Trophoblast cell (in vitro differentiated cells and primary cell): ENCODE measurements around the gene CCDC127.

Experiments used
- DNase-seq, 2 donors: peaks; one replicate each; pipeline ENCODE4 v3.0.0-alpha.2; 2016
- H2AFZ ChIP-seq: 2 replicates; pipeline ENCODE4 v1.6.1; 2013; ENCODE audit warnings: low read length, moderate library complexity, mild to moderate bottlenecking; ENCODE audit not compliant: insufficient read depth, poor library complexity
- H2AK5ac ChIP-seq: 2 replicates; pipeline ENCODE4 v1.6.1; 2013; ENCODE audit warnings: mild to moderate bottlenecking, low read length
- H2BK120ac ChIP-seq: 2 replicates; pipeline ENCODE4 v1.6.1; 2013; ENCODE audit warnings: low read length, mild to moderate bottlenecking, moderate library complexity; ENCODE audit not compliant: insufficient read depth, poor library complexity
- H2BK12ac ChIP-seq: 2 replicates; pipeline ENCODE4 v1.6.1; 2013; ENCODE audit warnings: mild to moderate bottlenecking, low read length, moderate library complexity
- H2BK5ac ChIP-seq: 2 replicates; pipeline ENCODE4 v1.6.1; 2013; ENCODE audit warnings: low read length, low read depth, moderate library complexity, mild to moderate bottlenecking; ENCODE audit not compliant: poor library complexity
- H3K14ac ChIP-seq: 2 replicates; pipeline ENCODE4 v1.6.1; 2013; ENCODE audit warnings: mild to moderate bottlenecking, low read length
- H3K18ac ChIP-seq: 2 replicates; pipeline ENCODE4 v1.6.1; 2013; ENCODE audit warnings: mild to moderate bottlenecking, low read length
- H3K23ac ChIP-seq: 2 replicates; pipeline ENCODE4 v1.6.1; 2013; ENCODE audit warnings: low read length
- H3K27ac ChIP-seq: 2 replicates; pipeline ENCODE4 v1.5.1; 2013; ENCODE audit warnings: low read depth, mild to moderate bottlenecking, inconsistent platforms, low read length, moderate library complexity
- H3K27me3 ChIP-seq: 2 replicates; pipeline ENCODE4 v1.6.1; 2013; ENCODE audit warnings: inconsistent platforms, mild to moderate bottlenecking, low read length, moderate library complexity; ENCODE audit not compliant: insufficient read depth
- H3K36me3 ChIP-seq, 2 experiments: 1 replicate in 1 of 2; 2 replicates in 1 of 2; pipeline ENCODE4 v1.6.1; 2013; ENCODE audit warnings: low read length in 2 of 2, mild to moderate bottlenecking in 2 of 2, moderate library complexity in 1 of 2; ENCODE audit not compliant: insufficient read depth in 2 of 2, control insufficient read depth in 1 of 2
- H3K4ac ChIP-seq: 2 replicates; pipeline ENCODE4 v1.6.1; 2013; ENCODE audit warnings: low read depth, mild to moderate bottlenecking, low read length, moderate library complexity
- H3K4me1 ChIP-seq, 2 experiments: 1 replicate in 1 of 2; 2 replicates in 1 of 2; pipeline ENCODE4 v1.6.1; 2013; ENCODE audit warnings: low read length in 2 of 2, mild to moderate bottlenecking in 2 of 2, moderate library complexity in 1 of 2; ENCODE audit not compliant: insufficient read depth in 2 of 2, control insufficient read depth in 1 of 2
- H3K4me2 ChIP-seq: 2 replicates; pipeline ENCODE4 v1.6.1; 2013; ENCODE audit warnings: inconsistent platforms, mild to moderate bottlenecking, low read length, moderate library complexity
- H3K4me3 ChIP-seq: 2 replicates; pipeline ENCODE4 v1.5.1; 2013; ENCODE audit warnings: mild to moderate bottlenecking, low read depth, low read length, inconsistent platforms
- H3K79me1 ChIP-seq: one replicate; pipeline ENCODE4 v1.6.1; 2013; ENCODE audit warnings: low read length
- H3K79me2 ChIP-seq: 2 replicates; pipeline ENCODE4 v1.6.1; 2013; ENCODE audit warnings: low read length, mild to moderate bottlenecking; ENCODE audit not compliant: control insufficient read depth, insufficient read depth, poor library complexity
- H3K9ac ChIP-seq: 2 replicates; pipeline ENCODE4 v1.6.1; 2013; ENCODE audit warnings: mild to moderate bottlenecking, low read length
- H3K9me3 ChIP-seq: 2 replicates; pipeline ENCODE4 v1.6.1; 2013; ENCODE audit warnings: low read depth, mild to moderate bottlenecking, control low read depth, inconsistent platforms, low read length; ENCODE audit not compliant: insufficient read depth
- H4K12ac ChIP-seq: 2 replicates; pipeline ENCODE4 v1.6.1; 2013; ENCODE audit warnings: low read depth, mild to moderate bottlenecking, low read length, moderate library complexity
- H4K8ac ChIP-seq: 2 replicates; pipeline ENCODE4 v1.6.1; 2013; ENCODE audit warnings: low read depth, mild to moderate bottlenecking, low read length, moderate library complexity
- H4K91ac ChIP-seq: one replicate; pipeline ENCODE4 v1.6.1; 2013; ENCODE audit warnings: low read depth, mild to moderate bottlenecking, low read length, moderate library complexity
- WGBS: extraction: QIAGEN DNeasy Blood & Tissue Kit; methylation state at CpG from one replicate; pipeline ENCODE4 v1.1.7; 2013; ENCODE audit warnings: missing lambda C conversion rate; ENCODE audit not compliant: insufficient read length, insufficient coverage; ENCODE audit errors: extremely low coverage; 5-methylcytosine and 5-hydroxymethylcytosine counted together

The CCDC127 gene

DNA sequence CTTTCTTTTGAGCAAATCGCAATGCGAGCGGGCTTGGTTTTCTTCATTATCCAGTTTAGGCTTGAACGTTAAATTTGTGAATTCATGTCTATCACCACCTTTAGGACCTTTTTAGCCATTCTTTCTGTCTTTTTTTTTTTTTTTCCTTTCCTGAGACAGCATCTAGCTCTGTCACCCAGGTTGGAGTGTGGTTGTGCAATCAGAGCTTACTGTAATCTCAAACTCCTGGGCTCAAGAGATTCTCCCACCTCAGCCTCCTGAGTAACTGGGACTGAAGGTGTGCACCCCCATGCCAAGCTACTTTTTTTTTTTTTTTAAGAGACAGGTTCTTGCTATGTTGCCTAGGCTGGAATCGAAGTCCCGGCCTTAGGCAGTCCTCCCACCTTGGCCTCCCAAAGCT, 65.9 kb downstream of the CCDC127 start:
- no CpG with 5 or more reads among the region's 6 CpGs for WGBS
- Histone ChIP-seq H3K18ac (no peak overlapping the region), H3K79me2 (no peaks in the 10 kb centered on the region), H2BK12ac (no peak overlapping the region), H3K4me3 (no peak overlapping the region), H3K23ac (no peak overlapping the region), H3K4me2 (no peak overlapping the region), H3K9ac (no peak overlapping the region), H2BK5ac (no peak overlapping the region), H4K12ac (no peak overlapping the region), H3K4ac (no peak overlapping the region), H3K14ac (no peak overlapping the region), H3K36me3 (peaks cover 41 to 47% of the 10 kb centered on the region in 2 experiments), H3K27ac (no peak overlapping the region), H3K4me1 (no peaks in the 10 kb centered on the region), H2AK5ac (no peak overlapping the region), H3K9me3 (peaks cover 3% of the 10 kb centered on the region), H2AFZ (no peak overlapping the region), H2BK120ac (no peak overlapping the region), H4K8ac (no peak overlapping the region), H4K91ac (no peak overlapping the region), H3K27me3 (no peaks in the 10 kb centered on the region), H3K79me1 (no peaks in the 10 kb centered on the region)
- no peak for DNase-seq

- Histone ChIP-seq H2BK5ac (no peak overlapping the region), H3K79me2 (no peaks in the 10 kb centered on the region), H2AFZ (no peak overlapping the region), H2BK120ac (no peak overlapping the region), H3K36me3 (peaks cover 41 to 48% of the 10 kb centered on the region in 2 experiments), H3K9ac (no peak overlapping the region), H2BK12ac (no peak overlapping the region), H3K27ac (no peak overlapping the region), H3K4me2 (no peak overlapping the region), H3K4ac (no peak overlapping the region), H3K79me1 (no peaks in the 10 kb centered on the region), H3K23ac (no peak overlapping the region), H3K27me3 (no peaks in the 10 kb centered on the region), H4K12ac (no peak overlapping the region), H2AK5ac (no peak overlapping the region), H4K91ac (no peak overlapping the region), H4K8ac (no peak overlapping the region), H3K18ac (no peak overlapping the region), H3K9me3 (peaks cover 12% of the 10 kb centered on the region), H3K4me3 (no peak overlapping the region), H3K14ac (no peak overlapping the region), H3K4me1 (no peaks in the 10 kb centered on the region)
- WGBS: no CpG with 5 or more reads among the region's 4 CpGs
- no peak for DNase-seq
Observed at GRCh38 chr5:150746-151145, 67.2 kb downstream of the CCDC127 start.

GRCh38 chr5:149745-150485, 68.0 kb downstream of the CCDC127 start:
- no peak overlapping the region for H4K91ac ChIP-seq
- H2AFZ ChIP-seq: no peak overlapping the region
- DNase-seq: no peak
- peaks cover 41 to 49% of the 10 kb centered on the region in 2 experiments for H3K36me3 ChIP-seq
- H3K79me2 ChIP-seq: no peaks in the 10 kb centered on the region
- H3K4me1 ChIP-seq: no peaks in the 10 kb centered on the region
- no peak overlapping the region for H3K27ac ChIP-seq
- no peak overlapping the region for H3K4me3 ChIP-seq
- H4K12ac ChIP-seq: no peak overlapping the region
- no peaks in the 10 kb centered on the region for H3K27me3 ChIP-seq
- H2BK5ac ChIP-seq: no peak overlapping the region
- no peak overlapping the region for H3K14ac ChIP-seq
- no peak overlapping the region for H2BK12ac ChIP-seq
- H2AK5ac ChIP-seq: no peak overlapping the region
- H3K23ac ChIP-seq: no peak overlapping the region
- no peak overlapping the region for H4K8ac ChIP-seq
- no peak overlapping the region for H3K4me2 ChIP-seq
- no peak overlapping the region for H3K18ac ChIP-seq
- peaks cover 15% of the 10 kb centered on the region for H3K9me3 ChIP-seq
- H3K4ac ChIP-seq: no peak overlapping the region
- H3K79me1 ChIP-seq: no peaks in the 10 kb centered on the region
- no CpG with 5 or more reads among the region's 6 CpGs for WGBS
- H3K9ac ChIP-seq: no peak overlapping the region
- H2BK120ac ChIP-seq: no peak overlapping the region

DNA sequence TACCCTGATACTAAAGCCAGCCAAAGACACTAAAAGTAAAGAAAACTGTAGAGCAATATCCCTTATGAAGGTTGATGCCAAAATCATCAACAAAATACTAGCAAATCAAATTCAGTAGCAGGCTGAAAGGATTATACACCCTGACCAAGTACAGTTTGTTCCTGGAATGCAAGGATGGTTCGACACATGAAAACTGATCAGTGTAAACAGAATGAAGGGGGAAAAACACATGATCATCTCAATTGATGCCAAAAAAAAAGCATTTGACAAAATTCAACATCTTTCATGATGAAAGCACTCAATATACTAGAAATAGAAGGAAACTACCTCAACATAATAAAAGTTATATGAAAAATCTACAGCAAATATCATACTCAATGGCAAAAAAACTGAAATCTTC, 70.2 kb downstream of the CCDC127 start:
- H3K79me2 ChIP-seq: no peaks in the 10 kb centered on the region
- no peak overlapping the region for H2BK5ac ChIP-seq
- no peak overlapping the region for H3K4me2 ChIP-seq
- H3K9ac ChIP-seq: no peak overlapping the region
- no peak overlapping the region for H3K23ac ChIP-seq
- H4K8ac ChIP-seq: no peak overlapping the region
- H3K27ac ChIP-seq: no peak overlapping the region
- no peak for DNase-seq
- H2BK120ac ChIP-seq: no peak overlapping the region
- no peaks in the 10 kb centered on the region for H3K79me1 ChIP-seq
- no peak overlapping the region for H2AFZ ChIP-seq
- H3K4me1 ChIP-seq: no peaks in the 10 kb centered on the region
- peaks cover 15% of the 10 kb centered on the region for H3K9me3 ChIP-seq
- H2BK12ac ChIP-seq: no peak overlapping the region
- H3K27me3 ChIP-seq: no peaks in the 10 kb centered on the region
- H3K4me3 ChIP-seq: no peak overlapping the region
- no peak overlapping the region for H3K14ac ChIP-seq
- no peak overlapping the region for H4K12ac ChIP-seq
- H2AK5ac ChIP-seq: no peak overlapping the region
- H4K91ac ChIP-seq: no peak overlapping the region
- no peak overlapping the region for H3K4ac ChIP-seq
- no peak overlapping the region for H3K18ac ChIP-seq
- peaks cover 42 to 50% of the 10 kb centered on the region in 2 experiments for H3K36me3 ChIP-seq
- WGBS: no CpG with 5 or more reads among the region's 1 CpG
